EH (cell line): ENCODE data around the gene SPSB4.
"Not testable (repeated sequence)": the region's sequence is repeated elsewhere in the genome, so short reads cannot be mapped to it uniquely, and the experiment has no call there.

Source experiments
- DNase-seq: peaks from one replicate; pipeline ENCODE4 v3.0.0-alpha.2; 2015; ENCODE audit warnings: low read depth

Gene SPSB4

GRCh38 chr3:141116721-141117120 lies 65.6 kb downstream of the SPSB4 start:
- no peak for DNase-seq

- not testable (repeated sequence) for DNase-seq
Observed at GRCh38 chr3:141117982-141118381, 66.8 kb downstream of the SPSB4 start.

- no peak for DNase-seq
Observed at GRCh38 chr3:141122455-141123030, 71.4 kb downstream of the SPSB4 start.

GRCh38 chr3:141123677-141124410 lies 72.7 kb downstream of the SPSB4 start:
- no peak for DNase-seq

GRCh38 chr3:141124715-141125114 lies 73.6 kb downstream of the SPSB4 start:
- DNase-seq, result no peak

- DNase-seq, result no peak
Observed at GRCh38 chr3:141125351-141125750, 74.2 kb downstream of the SPSB4 start.

- no peak for DNase-seq
Observed at GRCh38 chr3:141126661-141127343, 75.7 kb downstream of the SPSB4 start.

- no peak for DNase-seq
Observed at GRCh38 chr3:141127344-141128125, 76.4 kb downstream of the SPSB4 start.

- DNase-seq, result no peak
Observed at GRCh38 chr3:141128126-141128777, 77.1 kb downstream of the SPSB4 start.

GRCh38 chr3:141129049-141129448 lies 77.9 kb downstream of the SPSB4 start:
- no peak for DNase-seq

GRCh38 chr3:141129541-141130011 lies 78.4 kb downstream of the SPSB4 start:
- no peak for DNase-seq

GRCh38 chr3:141143517-141143916 lies 92.4 kb downstream of the SPSB4 start:
- DNase-seq, result no peak

GRCh38 chr3:141146979-141147470 lies 95.9 kb downstream of the SPSB4 start:
- DNase-seq, result no peak

GRCh38 chr3:141147657-141148056 lies 96.5 kb downstream of the SPSB4 start:
- DNase-seq, result no peak

GRCh38 chr3:141148169-141148568 lies 97.0 kb downstream of the SPSB4 start:
- DNase-seq, result no peak

GRCh38 chr3:141148770-141149169 lies 97.6 kb downstream of the SPSB4 start:
- DNase-seq, result no peak

GRCh38 chr3:141150081-141150830 lies 99.1 kb downstream of the SPSB4 start:
- DNase-seq, result no peak

- no peak for DNase-seq
Observed at GRCh38 chr3:141150931-141151330, 99.8 kb downstream of the SPSB4 start.

- peak; percentile 4 for DNase-seq
Observed at GRCh38 chr3:141151439-141151838, 100.3 kb downstream of the SPSB4 start.

- no peak for DNase-seq
Observed at GRCh38 chr3:141152130-141152529, 101.0 kb downstream of the SPSB4 start.
